Fibroblast of skin of scalp (primary cell): ENCODE data around the gene TMSB10.
"Not testable (repeated sequence)": the region's sequence is repeated elsewhere in the genome, so short reads cannot be mapped to it uniquely, and the experiment has no call there.

Source experiments
- DNase-seq: peaks from one replicate; pipeline ENCODE4 v3.0.0-alpha.2; 2013

Gene TMSB10

DNA sequence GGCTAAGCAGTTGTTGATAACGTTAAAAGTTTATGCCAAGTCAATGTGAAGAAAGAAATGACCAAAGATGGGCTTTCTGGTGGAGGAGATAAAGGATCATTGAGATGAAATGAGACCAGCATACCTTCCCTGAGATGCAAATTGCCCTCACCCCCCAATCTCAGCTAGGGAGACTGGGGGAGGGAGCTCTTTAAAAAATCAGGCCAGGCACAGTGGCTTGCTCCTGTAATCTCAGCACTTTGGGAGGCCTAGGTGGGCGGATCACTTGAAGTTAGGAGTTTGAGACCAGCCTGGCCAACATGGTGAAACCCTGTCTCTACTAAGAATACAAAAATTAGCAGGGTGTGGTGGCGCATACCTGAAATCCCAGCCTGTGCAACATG lies 34.6 kb downstream of the TMSB10 start:
- DNase-seq, result no peak

DNA sequence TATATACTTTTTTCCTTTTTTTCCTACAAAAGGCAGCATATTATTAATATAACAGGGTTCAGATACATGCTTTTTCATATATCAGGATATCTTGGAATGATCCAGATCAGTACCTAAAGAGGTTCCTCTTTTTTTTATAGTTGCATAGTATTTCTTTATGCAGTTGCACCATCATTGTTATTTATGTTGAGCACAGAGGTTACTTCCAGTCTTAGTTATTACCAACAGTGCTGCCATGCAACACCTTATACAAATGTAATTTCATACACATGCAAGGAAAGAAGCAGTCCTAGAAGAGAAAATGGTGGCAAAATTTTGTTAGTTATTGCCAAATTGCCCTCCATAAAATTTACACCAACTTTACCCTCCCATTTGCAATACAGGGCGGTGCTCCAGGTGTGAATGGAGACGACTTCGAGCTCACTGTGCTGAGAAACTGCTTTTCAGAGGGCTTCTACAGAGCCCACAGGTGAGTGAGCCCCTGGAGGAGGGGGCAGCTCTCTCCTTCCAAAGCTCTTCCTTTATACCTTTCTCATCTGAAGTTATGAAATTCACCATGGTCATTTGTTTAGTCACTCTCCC lies 35.5 kb downstream of the TMSB10 start:
- DNase-seq, result no peak

DNA sequence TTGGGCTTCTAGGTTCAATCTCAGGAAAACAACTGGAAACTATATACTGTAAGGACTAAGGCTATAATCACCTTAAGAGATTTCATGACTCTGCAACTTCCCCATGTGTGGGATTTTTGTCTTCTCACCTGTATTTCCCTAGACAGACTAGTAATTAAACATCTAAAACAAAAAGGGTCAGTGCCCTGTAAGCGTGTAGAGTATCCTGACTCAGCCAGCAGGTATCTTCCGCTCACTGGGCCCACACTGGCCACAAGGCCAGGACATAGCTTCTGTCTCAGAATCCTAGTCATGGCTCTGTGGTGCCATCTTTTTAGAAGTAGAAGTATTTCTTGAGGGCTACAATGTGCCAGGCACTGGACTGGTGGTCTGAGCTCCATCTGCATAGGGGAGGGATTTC lies 36.7 kb downstream of the TMSB10 start:
- no peak for DNase-seq

DNA sequence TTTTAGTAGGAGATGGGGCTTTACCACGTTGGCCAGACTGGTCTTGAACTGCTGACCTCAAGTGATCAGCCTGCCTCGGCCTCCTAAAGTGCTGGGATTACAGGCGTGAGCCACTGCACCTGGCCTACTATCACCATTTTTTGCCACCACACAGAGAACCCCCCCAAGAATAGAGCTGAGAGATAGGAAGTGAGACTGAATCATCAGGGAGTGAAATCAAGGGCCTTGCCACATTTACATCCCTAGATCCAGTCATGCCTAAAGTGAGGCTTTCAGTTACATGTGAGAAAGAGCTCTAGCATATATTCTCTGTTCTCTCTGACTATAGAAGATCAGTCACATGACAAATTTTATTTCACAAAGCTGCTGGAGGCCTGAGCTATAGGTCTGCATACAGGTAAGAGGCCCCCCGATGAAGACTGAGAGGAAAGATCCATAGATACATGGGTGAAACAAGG lies 37.5 kb downstream of the TMSB10 start:
- DNase-seq, result no peak

DNA sequence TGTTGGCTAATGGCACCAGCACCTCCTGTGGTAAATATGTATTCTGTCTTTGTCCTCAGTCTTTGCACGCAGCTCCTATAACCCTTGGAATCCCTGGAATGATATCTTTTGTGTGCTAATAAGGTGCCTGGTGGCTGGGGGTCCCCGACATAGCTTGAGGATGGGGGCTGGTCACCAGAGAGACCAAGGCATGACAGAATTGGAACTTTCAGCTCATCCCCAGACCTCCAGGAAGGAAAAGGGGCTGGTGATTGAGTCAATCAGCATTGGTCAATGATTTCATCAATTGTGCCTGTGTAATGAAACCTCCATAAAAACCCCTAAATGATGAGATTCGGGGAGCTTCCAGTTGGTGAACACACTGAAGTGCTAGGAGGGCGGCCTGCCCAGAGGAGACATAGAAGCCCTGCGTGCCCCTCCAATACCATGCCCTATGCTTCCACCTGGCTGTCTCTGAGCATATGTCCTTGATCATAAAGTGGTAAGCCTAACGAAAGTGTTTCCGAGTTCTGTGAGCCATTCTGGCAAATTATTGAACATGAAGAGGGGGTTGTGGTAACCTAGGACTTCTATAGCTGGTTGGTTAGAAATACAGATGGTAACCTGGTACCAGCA lies 38.9 kb downstream of the TMSB10 start:
- no peak for DNase-seq

DNA sequence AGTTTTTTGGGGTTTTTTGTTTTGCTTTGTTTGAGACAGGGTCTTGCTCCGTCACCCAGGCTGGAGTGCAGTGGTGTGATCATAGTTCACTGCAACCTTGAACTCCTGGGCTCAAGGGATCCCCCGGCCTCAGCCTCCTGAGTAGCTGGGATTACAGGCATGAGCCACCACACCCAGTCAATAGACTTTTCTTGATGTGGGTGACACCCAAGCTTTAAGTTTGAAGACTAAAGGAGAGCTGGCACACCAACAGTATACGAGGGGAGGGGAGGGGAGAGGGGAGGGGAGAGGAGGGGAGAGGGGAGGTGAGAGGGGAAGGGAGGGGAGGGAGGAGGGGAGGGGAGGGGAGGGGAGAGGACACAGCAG lies 40.4 kb downstream of the TMSB10 start:
- not testable (repeated sequence) for DNase-seq

DNA sequence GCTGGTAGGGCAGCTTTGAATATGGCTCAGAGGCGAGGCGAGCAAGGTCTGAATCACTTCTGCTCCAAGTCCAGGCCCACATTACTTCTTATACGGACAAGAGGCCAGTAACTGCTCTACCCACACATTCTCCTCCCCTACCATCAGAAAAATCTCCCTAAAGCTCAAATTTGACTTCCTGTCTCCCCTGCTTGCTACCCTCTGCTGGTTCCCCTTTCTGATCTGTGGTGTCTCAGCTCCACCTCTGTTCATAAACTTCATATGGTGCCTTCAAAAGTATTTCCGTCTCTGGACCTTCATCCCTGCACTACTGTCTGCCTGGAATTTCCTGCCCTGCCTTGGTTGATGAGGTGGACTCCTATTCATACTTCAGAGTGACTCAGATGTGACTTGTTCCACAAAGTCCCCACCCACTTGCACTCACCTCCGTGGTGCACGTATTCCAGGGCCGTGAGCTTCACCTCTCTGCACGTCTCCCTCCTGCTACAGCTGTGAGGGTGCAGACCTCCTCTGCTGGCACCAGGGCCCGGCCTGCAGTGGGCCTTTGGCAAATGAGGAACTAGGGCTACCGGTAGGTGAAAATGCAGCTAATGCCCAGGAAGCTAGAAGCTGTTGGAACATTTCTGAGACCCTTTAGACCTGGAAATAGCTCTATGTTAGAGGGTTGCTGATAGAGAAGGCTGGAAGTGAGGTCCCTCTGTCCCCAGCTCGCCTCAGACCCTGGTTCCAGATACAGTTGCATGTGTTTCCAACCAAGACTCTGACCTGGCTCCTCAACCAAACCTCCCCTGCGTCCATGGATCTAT lies 41.0 kb downstream of the TMSB10 start:
- peak; percentile 71 for DNase-seq

DNA sequence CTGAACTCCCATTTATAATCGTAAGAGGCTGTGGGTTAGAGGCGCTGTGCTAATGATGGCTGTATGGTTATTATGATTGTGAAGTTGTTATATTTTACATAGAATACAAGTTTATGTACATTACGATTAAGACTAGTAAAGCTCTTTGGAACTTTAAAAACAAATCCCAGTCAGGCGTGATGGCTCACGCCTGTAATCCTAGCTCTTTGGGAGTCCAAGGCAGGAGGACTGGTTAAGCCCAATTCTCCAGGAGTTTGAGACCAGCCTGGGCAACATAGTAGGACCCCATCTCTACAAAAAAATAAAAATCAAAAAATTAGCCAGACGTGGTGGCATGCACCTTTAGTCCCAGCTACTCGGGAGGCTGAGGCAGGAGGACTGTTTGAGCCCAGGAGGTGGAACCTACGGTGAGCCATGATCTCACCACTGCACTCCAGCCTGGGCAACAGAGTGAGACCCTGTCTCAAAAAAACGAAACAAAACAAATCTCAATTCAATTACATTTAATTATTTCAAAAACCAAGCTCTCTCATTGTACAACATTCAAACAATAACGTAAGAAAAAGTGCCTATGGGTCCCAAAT lies 41.6 kb downstream of the TMSB10 start:
- no peak for DNase-seq

DNA sequence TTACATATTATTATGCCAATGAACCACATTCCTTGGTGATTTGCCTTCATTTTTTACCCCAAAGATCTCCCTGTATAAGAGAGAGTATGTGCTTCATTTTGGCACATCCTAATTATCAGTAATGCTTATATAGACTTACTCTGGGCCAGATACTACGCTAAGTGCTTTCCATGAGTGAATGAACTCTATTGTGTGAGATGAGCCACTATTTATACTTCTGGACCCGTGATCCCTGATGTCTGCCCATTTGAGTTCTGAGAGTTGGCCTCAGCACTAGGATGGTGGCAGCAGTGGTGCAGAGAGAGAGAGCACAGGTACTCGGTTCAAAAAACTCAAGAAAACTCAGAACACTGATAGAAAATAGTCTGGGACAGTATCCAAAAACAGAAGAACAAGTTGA lies 48.1 kb downstream of the TMSB10 start:
- no peak for DNase-seq

DNA sequence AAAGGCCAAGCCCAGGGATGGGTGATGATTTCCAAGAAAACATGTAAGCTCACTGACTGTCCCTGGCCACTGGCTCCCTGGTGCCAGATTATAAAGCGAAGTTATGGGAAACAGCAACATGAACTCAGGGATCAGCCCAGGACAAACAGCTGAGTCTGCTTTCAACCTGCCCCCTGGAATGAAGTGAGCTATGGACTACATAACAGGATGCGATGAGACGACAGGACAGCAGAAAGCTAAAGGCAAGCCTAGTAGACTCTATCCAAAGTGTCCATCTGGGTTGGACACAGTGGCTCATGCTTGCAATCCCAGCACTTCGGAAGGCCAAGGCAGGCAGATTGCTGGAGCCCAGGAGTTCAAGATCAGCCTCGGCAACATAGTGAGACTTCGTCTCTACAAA lies 48.9 kb downstream of the TMSB10 start:
- no peak for DNase-seq
